MM.1S (cell line): Measurements from ENCODE around the gene FAM199X.

ENCODE experiments used
- EZH2 ChIP-seq: fragments of 300-600 bp; sonication (generic); optimal IDR thresholded peaks from 2 replicates; pipeline ENCODE3; 2017; ENCODE audit warnings: low read depth, mild to moderate bottlenecking, antibody characterized with exemption, low read length, mixed read lengths
- EZH2phosphoT487 ChIP-seq: fragments of 300-600 bp; sonication (generic); IDR thresholded peaks from 2 replicates; pipeline ENCODE4 v1.6.1; 2018; ENCODE audit warnings: antibody characterized with exemption, low read length
- TF ChIP-seq, protein P1 (sequence below): fragments of 300-600 bp; sonication (generic); IDR thresholded peaks from 2 replicates; pipeline ENCODE4 v1.5.1; 2016; ENCODE audit warnings: antibody characterized with exemption, low read length, mixed read lengths

GRCh38 chrX:104166735-104167436 lies 633 bp downstream of the FAM199X start:
- TF ChIP-seq, protein P1, sequence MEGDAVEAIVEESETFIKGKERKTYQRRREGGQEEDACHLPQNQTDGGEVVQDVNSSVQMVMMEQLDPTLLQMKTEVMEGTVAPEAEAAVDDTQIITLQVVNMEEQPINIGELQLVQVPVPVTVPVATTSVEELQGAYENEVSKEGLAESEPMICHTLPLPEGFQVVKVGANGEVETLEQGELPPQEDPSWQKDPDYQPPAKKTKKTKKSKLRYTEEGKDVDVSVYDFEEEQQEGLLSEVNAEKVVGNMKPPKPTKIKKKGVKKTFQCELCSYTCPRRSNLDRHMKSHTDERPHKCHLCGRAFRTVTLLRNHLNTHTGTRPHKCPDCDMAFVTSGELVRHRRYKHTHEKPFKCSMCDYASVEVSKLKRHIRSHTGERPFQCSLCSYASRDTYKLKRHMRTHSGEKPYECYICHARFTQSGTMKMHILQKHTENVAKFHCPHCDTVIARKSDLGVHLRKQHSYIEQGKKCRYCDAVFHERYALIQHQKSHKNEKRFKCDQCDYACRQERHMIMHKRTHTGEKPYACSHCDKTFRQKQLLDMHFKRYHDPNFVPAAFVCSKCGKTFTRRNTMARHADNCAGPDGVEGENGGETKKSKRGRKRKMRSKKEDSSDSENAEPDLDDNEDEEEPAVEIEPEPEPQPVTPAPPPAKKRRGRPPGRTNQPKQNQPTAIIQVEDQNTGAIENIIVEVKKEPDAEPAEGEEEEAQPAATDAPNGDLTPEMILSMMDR = no peak
- TF ChIP-seq EZH2 = no peak
- no peak for TF ChIP-seq EZH2phosphoT487
